Liver (tissue), 9 donors: Measurements from ENCODE around the gene KRT71. TPM values are rescaled to one million over a fixed set of nuclear protein-coding genes. Genes with fewer than 3 reads are reported as not detected.

Experiments used
- DNase-seq: peaks from one replicate; pipeline ENCODE4 v3.0.0-alpha.2; 2017; ENCODE audit warnings: low spot score
- H3K27ac ChIP-seq, 2 donors: one replicate each; pipeline ENCODE4 v1.7.0; 2013; ENCODE audit warnings: inconsistent platforms in 2 of 2, low read length in 2 of 2, control low read depth in 1 of 2, low read depth in 1 of 2, mild to moderate bottlenecking in 1 of 2
- H3K27me3 ChIP-seq, 4 donors: one replicate each; pipeline versions ENCODE4 v1.6.1 to v1.7.0; 2013; ENCODE audit warnings: low read length in 3 of 4, inconsistent platforms in 1 of 4, mild to moderate bottlenecking in 1 of 4, moderate library complexity in 1 of 4; ENCODE audit not compliant: control insufficient read depth in 4 of 4, insufficient read depth in 4 of 4
- H3K36me3 ChIP-seq, 4 donors: one replicate each; pipeline versions ENCODE4 v1.6.1 to v1.7.0; 2013; ENCODE audit warnings: low read length in 3 of 4, mild to moderate bottlenecking in 3 of 4, low read depth in 1 of 4, moderate library complexity in 1 of 4; ENCODE audit not compliant: control insufficient read depth in 4 of 4, insufficient read depth in 3 of 4
- H3K4me1 ChIP-seq, 4 donors: one replicate each; pipeline versions ENCODE4 v1.6.1 to v1.7.0; 2013; ENCODE audit warnings: low read length in 3 of 4, mild to moderate bottlenecking in 3 of 4, moderate library complexity in 1 of 4; ENCODE audit not compliant: control insufficient read depth in 4 of 4, insufficient read depth in 4 of 4
- H3K4me3 ChIP-seq, 3 donors: one replicate each; pipeline versions ENCODE4 v1.6.1 to v1.7.0; 2013; ENCODE audit warnings: low read length in 3 of 3, control low read depth in 1 of 3, low read depth in 1 of 3, mild to moderate bottlenecking in 1 of 3
- H3K9ac ChIP-seq, 2 donors: one replicate each; pipeline ENCODE4 v1.7.0; 2013; ENCODE audit warnings: low read length in 2 of 2, mild to moderate bottlenecking in 2 of 2, moderate library complexity in 2 of 2, control low read depth in 1 of 2, low read depth in 1 of 2
- H3K9me3 ChIP-seq, 4 donors: one replicate each; pipeline versions ENCODE4 v1.6.1 to v1.7.0; 2013; ENCODE audit warnings: low read length in 3 of 4; ENCODE audit not compliant: control insufficient read depth in 4 of 4
- EGR1 ChIP-seq, 2 donors: IDR thresholded peaks; 2 replicates each; pipeline ENCODE4 v1.6.1; 2016 to 2018; ENCODE audit warnings: antibody characterized with exemption in 2 of 2, low read depth in 2 of 2
- FOXA1 ChIP-seq: IDR thresholded peaks from 2 replicates; pipeline ENCODE4 v1.6.1; 2016; ENCODE audit warnings: antibody characterized with exemption
- FOXA2 ChIP-seq: IDR thresholded peaks from 2 replicates; pipeline ENCODE4 v1.6.1; 2016; ENCODE audit warnings: antibody characterized with exemption
- GABPA ChIP-seq, 2 donors: IDR thresholded peaks in 1 of 2; conservative IDR thresholded peaks in 1 of 2; 2 replicates each; pipeline ENCODE4 v1.6.1; 2016; ENCODE audit warnings: antibody characterized with exemption in 2 of 2, mild to moderate bottlenecking in 1 of 2, moderate library complexity in 1 of 2
- HNF4A ChIP-seq, 2 donors: conservative IDR thresholded peaks; 2 replicates each; pipeline ENCODE4 v1.6.1; 2016; ENCODE audit warnings: antibody characterized with exemption in 2 of 2, mild to moderate bottlenecking in 2 of 2
- HNF4G ChIP-seq: IDR thresholded peaks from 2 replicates; pipeline ENCODE4 v1.6.1; 2016; ENCODE audit warnings: antibody characterized with exemption
- JUND ChIP-seq, 2 donors: IDR thresholded peaks; 2 replicates each; pipeline ENCODE4 v1.6.1; 2016; ENCODE audit warnings: antibody characterized with exemption in 2 of 2
- NR2F2 ChIP-seq: IDR thresholded peaks from 2 replicates; pipeline ENCODE4 v1.6.1; 2016; ENCODE audit warnings: antibody characterized with exemption
- RAD21 ChIP-seq, 2 donors: IDR thresholded peaks; 2 replicates each; pipeline ENCODE4 v1.6.1; 2016; ENCODE audit warnings: antibody characterized with exemption in 2 of 2, mild to moderate bottlenecking in 2 of 2
- RXRA ChIP-seq, 2 donors: IDR thresholded peaks; 2 replicates each; pipeline ENCODE4 v1.6.1; 2017 to 2018; ENCODE audit warnings: antibody characterized with exemption in 2 of 2, mild to moderate bottlenecking in 1 of 2
- SP1 ChIP-seq: IDR thresholded peaks from 2 replicates; pipeline ENCODE4 v1.6.1; 2018; ENCODE audit warnings: antibody characterized with exemption, mild to moderate bottlenecking
- TAF1 ChIP-seq: conservative IDR thresholded peaks from 2 replicates; pipeline ENCODE4 v1.6.1; 2016; ENCODE audit warnings: antibody characterized with exemption, mild to moderate bottlenecking
- YY1 ChIP-seq: IDR thresholded peaks from 2 replicates; pipeline ENCODE4 v1.6.1; 2016; ENCODE audit warnings: antibody characterized with exemption, mild to moderate bottlenecking
- WGBS: extraction: QIAGEN DNeasy Blood & Tissue Kit; methylation state at CpG from one replicate; pipeline ENCODE4 v1.1.7; 2013; 5-methylcytosine and 5-hydroxymethylcytosine counted together
- polyA plus RNA-seq, 2 donors: library from polyadenylated mRNA; stranded (reverse) in 1 of 2; unstranded in 1 of 2; fragments of 200-250 nt in 1 of 2; fragments of >200 nt in 1 of 2; fragmentation: Nextera tagmentation in 1 of 2; extraction: Ambion mirVana in 1 of 2; gene quantifications; one replicate each; pipeline versions ENCODE4 v1.2.1 to v1.2.3, GENCODE V29; 2013 to 2015
- total RNA-seq, 2 donors: library from RNA; depleted of rRNA; stranded (reverse); fragments of >200 nt; gene quantifications; one replicate each; pipeline ENCODE4 v1.2.3, GENCODE V29; 2014
- TF ChIP-seq, protein P1 (sequence below): IDR thresholded peaks from 2 replicates; pipeline ENCODE4 v1.6.1; 2016; ENCODE audit warnings: antibody characterized with exemption
- TF ChIP-seq, protein P2 (sequence below): IDR thresholded peaks from 2 replicates; pipeline ENCODE4 v1.6.1; 2016; ENCODE audit warnings: antibody characterized with exemption, mild to moderate bottlenecking
- TF ChIP-seq, protein P3 (sequence below): IDR thresholded peaks from 2 replicates; pipeline ENCODE4 v1.6.1; 2016; ENCODE audit warnings: antibody characterized with exemption
- TF ChIP-seq, protein P4 (sequence below): IDR thresholded peaks from 2 replicates; pipeline ENCODE4 v1.6.1; 2016; ENCODE audit warnings: antibody characterized with exemption
- TF ChIP-seq, protein P5 (sequence below): fragments of 150-350 bp; IDR thresholded peaks from 2 replicates; pipeline ENCODE4 v1.5.1; 2017; ENCODE audit warnings: improper control_type of control experiment, low read depth, low read length; ENCODE audit not compliant: missing input control
- donor health status: healthy.
- donor health status: healthy.
- donor health status: healthy.
- donor health status: healthy.
- donor health status: healthy.

KRT71 gene
- total and polyA plus RNA-seq, 4 donors = not detected

DNA sequence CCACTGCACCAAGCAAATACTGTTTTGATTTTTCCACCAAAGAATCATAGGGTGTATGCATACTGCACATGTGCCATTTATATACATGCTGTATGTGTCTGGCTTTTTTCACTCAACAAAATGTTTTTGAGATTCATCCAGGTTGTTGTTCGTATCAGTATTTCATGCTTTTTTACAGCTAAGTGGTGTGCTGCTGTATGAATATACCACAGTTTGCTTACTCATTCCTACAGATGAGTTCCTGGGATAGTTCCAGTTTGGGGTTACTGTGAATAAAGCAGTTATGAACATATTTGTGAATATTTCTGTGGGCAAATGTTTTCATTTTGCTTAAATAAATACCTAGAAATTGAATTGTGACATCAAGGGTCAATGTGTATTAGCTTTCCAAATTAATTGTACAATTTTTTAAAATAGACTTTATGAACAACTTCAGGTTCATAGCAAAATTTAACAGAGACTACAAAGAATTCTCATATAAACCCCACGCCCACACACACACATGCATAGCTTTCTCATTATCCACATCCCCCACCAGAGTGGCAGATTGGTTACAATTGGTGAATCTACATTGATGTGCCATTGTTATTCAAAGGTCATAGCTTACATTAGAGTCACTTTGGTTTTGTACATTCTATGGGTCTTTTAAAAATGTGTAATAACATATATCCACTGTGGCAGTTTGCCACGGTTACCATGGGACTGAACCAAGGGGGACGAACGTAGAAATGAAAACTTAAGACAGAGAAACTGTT lies 53.0 kb downstream of the KRT71 start:
- H3K27me3 ChIP-seq = peaks cover 0 to 2% (median 0%) of the 10 kb centered on the region in 4 donors
- H3K9me3 ChIP-seq = peaks cover 0 to 7% (median 0%) of the 10 kb centered on the region in 4 donors
- no peaks in the 10 kb centered on the region for H3K36me3 ChIP-seq
- TF ChIP-seq RAD21 (IDR thresholded peaks at IDR 0.05) = no peak
- TF ChIP-seq HNF4G = no peak
- TF ChIP-seq EGR1 (IDR thresholded peaks at IDR 0.05; ENCODE audit: low read depth in 2 of 2) = no peak
- TF ChIP-seq, protein P1, sequence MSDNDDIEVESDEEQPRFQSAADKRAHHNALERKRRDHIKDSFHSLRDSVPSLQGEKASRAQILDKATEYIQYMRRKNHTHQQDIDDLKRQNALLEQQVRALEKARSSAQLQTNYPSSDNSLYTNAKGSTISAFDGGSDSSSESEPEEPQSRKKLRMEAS = no peak
- TF ChIP-seq RXRA (IDR thresholded peaks at IDR 0.05) = no peak
- no peak overlapping the region for H3K9ac ChIP-seq
- no peak for DNase-seq
- H3K4me3 ChIP-seq = no peak overlapping the region
- 88% methylated on average over 5 of the region's 5 CpGs for WGBS
- no peak overlapping the region for H3K27ac ChIP-seq
- no peaks in the 10 kb centered on the region for H3K4me1 ChIP-seq

DNA sequence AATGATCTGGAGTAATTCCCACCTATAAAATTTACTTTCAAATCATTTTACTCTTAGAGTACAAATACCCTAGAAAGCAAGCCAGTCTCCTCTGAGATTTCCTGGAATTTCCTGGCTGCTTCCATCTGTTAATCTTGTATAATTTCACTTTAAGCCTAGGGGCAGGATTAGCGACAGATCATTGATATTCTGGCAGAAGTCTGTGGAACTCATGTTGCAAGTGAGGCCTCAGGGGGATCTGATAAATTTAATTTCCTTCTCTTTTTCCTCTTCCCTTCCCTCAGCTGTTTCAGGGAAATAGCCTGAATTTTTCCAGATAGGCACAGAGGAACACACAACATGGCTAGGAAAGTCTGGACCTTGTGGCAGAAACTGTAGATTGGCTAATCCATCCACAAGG lies 54.0 kb downstream of the KRT71 start:
- H3K27ac ChIP-seq = no peak overlapping the region
- no peak overlapping the region for H3K4me3 ChIP-seq
- WGBS = 73% methylated on average over 1 of the region's 1 CpG
- DNase-seq = no peak
- H3K27me3 ChIP-seq = peaks cover 0 to 6% (median 0%) of the 10 kb centered on the region in 4 donors
- peaks cover 0 to 7% (median 0%) of the 10 kb centered on the region in 4 donors for H3K9me3 ChIP-seq
- TF ChIP-seq, protein P2, sequence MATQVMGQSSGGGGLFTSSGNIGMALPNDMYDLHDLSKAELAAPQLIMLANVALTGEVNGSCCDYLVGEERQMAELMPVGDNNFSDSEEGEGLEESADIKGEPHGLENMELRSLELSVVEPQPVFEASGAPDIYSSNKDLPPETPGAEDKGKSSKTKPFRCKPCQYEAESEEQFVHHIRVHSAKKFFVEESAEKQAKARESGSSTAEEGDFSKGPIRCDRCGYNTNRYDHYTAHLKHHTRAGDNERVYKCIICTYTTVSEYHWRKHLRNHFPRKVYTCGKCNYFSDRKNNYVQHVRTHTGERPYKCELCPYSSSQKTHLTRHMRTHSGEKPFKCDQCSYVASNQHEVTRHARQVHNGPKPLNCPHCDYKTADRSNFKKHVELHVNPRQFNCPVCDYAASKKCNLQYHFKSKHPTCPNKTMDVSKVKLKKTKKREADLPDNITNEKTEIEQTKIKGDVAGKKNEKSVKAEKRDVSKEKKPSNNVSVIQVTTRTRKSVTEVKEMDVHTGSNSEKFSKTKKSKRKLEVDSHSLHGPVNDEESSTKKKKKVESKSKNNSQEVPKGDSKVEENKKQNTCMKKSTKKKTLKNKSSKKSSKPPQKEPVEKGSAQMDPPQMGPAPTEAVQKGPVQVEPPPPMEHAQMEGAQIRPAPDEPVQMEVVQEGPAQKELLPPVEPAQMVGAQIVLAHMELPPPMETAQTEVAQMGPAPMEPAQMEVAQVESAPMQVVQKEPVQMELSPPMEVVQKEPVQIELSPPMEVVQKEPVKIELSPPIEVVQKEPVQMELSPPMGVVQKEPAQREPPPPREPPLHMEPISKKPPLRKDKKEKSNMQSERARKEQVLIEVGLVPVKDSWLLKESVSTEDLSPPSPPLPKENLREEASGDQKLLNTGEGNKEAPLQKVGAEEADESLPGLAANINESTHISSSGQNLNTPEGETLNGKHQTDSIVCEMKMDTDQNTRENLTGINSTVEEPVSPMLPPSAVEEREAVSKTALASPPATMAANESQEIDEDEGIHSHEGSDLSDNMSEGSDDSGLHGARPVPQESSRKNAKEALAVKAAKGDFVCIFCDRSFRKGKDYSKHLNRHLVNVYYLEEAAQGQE = no peak
- no peak for TF ChIP-seq FOXA2
- no peak for TF ChIP-seq RXRA (IDR thresholded peaks at IDR 0.05)
- TF ChIP-seq HNF4G = no peak
- TF ChIP-seq EGR1 (IDR thresholded peaks at IDR 0.05; ENCODE audit: low read depth in 2 of 2) = no peak
- TF ChIP-seq TAF1 = no peak
- no peak for TF ChIP-seq GABPA (IDR thresholded peaks at IDR 0.05 in 1 of 2, conservative IDR thresholded peaks at IDR 0.05 in 1 of 2)
- TF ChIP-seq YY1 = no peak
- TF ChIP-seq, protein P3, sequence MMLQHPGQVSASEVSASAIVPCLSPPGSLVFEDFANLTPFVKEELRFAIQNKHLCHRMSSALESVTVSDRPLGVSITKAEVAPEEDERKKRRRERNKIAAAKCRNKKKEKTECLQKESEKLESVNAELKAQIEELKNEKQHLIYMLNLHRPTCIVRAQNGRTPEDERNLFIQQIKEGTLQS = no peak
- no peak for TF ChIP-seq JUND (IDR thresholded peaks at IDR 0.05)
- no peak for TF ChIP-seq HNF4A (conservative IDR thresholded peaks at IDR 0.05)
- TF ChIP-seq, protein P4, sequence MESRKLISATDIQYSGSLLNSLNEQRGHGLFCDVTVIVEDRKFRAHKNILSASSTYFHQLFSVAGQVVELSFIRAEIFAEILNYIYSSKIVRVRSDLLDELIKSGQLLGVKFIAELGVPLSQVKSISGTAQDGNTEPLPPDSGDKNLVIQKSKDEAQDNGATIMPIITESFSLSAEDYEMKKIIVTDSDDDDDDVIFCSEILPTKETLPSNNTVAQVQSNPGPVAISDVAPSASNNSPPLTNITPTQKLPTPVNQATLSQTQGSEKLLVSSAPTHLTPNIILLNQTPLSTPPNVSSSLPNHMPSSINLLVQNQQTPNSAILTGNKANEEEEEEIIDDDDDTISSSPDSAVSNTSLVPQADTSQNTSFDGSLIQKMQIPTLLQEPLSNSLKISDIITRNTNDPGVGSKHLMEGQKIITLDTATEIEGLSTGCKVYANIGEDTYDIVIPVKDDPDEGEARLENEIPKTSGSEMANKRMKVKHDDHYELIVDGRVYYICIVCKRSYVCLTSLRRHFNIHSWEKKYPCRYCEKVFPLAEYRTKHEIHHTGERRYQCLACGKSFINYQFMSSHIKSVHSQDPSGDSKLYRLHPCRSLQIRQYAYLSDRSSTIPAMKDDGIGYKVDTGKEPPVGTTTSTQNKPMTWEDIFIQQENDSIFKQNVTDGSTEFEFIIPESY = no peak
- TF ChIP-seq, protein P5, sequence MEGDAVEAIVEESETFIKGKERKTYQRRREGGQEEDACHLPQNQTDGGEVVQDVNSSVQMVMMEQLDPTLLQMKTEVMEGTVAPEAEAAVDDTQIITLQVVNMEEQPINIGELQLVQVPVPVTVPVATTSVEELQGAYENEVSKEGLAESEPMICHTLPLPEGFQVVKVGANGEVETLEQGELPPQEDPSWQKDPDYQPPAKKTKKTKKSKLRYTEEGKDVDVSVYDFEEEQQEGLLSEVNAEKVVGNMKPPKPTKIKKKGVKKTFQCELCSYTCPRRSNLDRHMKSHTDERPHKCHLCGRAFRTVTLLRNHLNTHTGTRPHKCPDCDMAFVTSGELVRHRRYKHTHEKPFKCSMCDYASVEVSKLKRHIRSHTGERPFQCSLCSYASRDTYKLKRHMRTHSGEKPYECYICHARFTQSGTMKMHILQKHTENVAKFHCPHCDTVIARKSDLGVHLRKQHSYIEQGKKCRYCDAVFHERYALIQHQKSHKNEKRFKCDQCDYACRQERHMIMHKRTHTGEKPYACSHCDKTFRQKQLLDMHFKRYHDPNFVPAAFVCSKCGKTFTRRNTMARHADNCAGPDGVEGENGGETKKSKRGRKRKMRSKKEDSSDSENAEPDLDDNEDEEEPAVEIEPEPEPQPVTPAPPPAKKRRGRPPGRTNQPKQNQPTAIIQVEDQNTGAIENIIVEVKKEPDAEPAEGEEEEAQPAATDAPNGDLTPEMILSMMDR = no peak
- TF ChIP-seq, protein P1 = no peak
- TF ChIP-seq RAD21 (IDR thresholded peaks at IDR 0.05) = no peak
- no peak for TF ChIP-seq SP1
- TF ChIP-seq FOXA1 = no peak
- no peak for TF ChIP-seq NR2F2
- H3K36me3 ChIP-seq = no peaks in the 10 kb centered on the region
- no peak overlapping the region for H3K9ac ChIP-seq
- no peaks in the 10 kb centered on the region for H3K4me1 ChIP-seq
